HUES6 (cell line): ENCODE measurements around the gene AFAP1.

Experiments
- H3K27ac ChIP-seq: 2 replicates; pipeline ENCODE4 v1.7.0; 2013; ENCODE audit warnings: low read depth, mild to moderate bottlenecking, low read length, inconsistent platforms
- H3K27me3 ChIP-seq: 2 replicates; pipeline ENCODE4 v1.6.1; 2013; ENCODE audit warnings: low read length; ENCODE audit not compliant: control insufficient read depth, insufficient read depth
- H3K36me3 ChIP-seq: 2 replicates; pipeline ENCODE4 v1.6.1; 2013; ENCODE audit warnings: low read length; ENCODE audit not compliant: control insufficient read depth, insufficient read depth
- H3K4me1 ChIP-seq: 2 replicates; pipeline ENCODE4 v1.6.1; 2013; ENCODE audit warnings: low read length; ENCODE audit not compliant: control insufficient read depth, insufficient read depth
- H3K4me3 ChIP-seq: 2 replicates; pipeline ENCODE4 v1.5.1; 2013; ENCODE audit warnings: low read depth, low read length
- H3K9ac ChIP-seq: one replicate; pipeline ENCODE4 v1.6.1; 2013; ENCODE audit warnings: mild to moderate bottlenecking, low read length
- H3K9me3 ChIP-seq: 2 replicates; pipeline ENCODE4 v1.6.1; 2013; ENCODE audit warnings: low read depth, low read length; ENCODE audit not compliant: control insufficient read depth, insufficient read depth

AFAP1 gene

DNA sequence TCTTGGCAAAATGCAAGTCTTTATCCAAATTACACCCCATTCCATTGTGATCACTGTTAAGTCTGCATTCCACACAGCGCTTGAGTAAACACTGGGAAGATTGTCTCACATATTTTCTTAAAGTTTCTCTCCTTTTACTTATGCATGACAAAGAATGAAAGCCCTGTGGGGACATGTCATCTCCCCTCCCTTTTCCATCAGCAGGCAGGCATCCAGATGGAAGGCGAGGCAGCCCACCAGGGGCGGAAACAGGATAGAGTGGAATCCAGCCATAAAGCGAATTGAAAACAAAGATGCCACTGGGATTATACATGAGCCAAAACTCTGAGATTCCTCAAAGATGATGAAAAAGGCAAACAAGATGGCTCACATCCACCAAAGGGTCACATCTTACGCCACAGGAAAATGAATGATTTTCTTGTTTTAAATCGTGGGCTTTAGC is 78.2 kb downstream of the AFAP1 start:
- peak overlapping the region; percentile 30; the same call in 1 of the 2 replicates for H3K4me3 ChIP-seq
- no peaks in the 10 kb centered on the region for H3K9me3 ChIP-seq
- H3K27me3 ChIP-seq: no peaks in the 10 kb centered on the region
- H3K9ac ChIP-seq: peak overlapping the region; percentile 79
- peaks cover 8% of the 10 kb centered on the region; the same call in 1 of the 2 replicates for H3K36me3 ChIP-seq
- H3K27ac ChIP-seq: peak overlapping the region; percentile 92
- H3K4me1 ChIP-seq: peaks cover 41% of the 10 kb centered on the region

DNA sequence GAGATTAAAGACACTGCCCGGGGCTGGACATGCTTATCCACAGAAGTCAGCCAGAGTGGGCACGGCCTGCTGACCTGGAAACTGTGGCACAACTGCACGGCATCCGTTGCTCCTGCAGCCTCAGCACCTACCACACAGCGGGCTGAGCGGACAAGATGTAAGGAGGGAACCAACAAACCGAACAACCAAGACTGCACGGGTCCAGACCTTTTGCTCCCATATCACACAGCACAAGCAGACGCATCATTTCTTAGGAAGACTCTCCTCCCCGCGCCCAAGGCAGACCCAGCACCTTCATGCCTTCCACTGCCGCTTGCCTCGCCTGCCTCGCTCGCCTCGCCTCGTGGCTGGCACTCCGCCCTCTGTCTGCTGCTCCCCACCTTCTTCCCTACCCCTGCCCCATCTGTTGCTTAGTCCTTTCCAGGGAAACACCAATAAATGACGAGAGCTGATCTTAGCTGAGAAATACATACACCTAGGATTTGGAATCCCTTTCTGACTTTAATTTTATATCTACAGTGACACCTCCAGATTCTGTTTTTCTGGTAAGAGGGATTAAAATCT is 79.0 kb downstream of the AFAP1 start:
- Histone ChIP-seq H3K9ac (peak overlapping the region; percentile 79), H3K4me3 (no peak overlapping the region; the same call in 1 of the 2 replicates), H3K4me1 (peaks cover 43% of the 10 kb centered on the region), H3K9me3 (no peaks in the 10 kb centered on the region), H3K36me3 (peaks cover 11% of the 10 kb centered on the region; the same call in 1 of the 2 replicates), H3K27me3 (no peaks in the 10 kb centered on the region), H3K27ac (peak overlapping the region; percentile 92)

DNA sequence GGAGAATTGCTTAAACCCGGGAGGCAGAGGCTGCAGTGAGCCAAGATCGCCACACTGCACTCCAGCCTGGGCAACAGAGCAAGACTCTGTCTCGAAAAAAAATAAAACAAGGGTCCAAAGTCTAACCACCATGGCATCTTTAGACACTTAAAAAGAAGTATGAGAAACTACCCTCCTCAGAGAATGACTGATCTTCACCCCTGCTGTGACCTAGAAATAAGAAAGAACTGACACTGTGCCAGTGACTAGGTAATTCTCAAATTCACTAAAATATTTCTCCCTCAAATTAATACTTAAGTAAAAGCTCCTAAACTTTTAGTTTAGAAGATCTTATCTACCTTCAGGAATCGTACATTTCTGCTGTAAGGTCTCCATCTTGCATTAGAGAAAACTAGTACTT is 80.3 kb downstream of the AFAP1 start:
- no peak overlapping the region for H3K27ac ChIP-seq
- peaks cover 44% of the 10 kb centered on the region for H3K4me1 ChIP-seq
- no peaks in the 10 kb centered on the region for H3K27me3 ChIP-seq
- no peak overlapping the region for H3K9ac ChIP-seq
- no peaks in the 10 kb centered on the region for H3K9me3 ChIP-seq
- H3K36me3 ChIP-seq: peaks cover 24% of the 10 kb centered on the region
- H3K4me3 ChIP-seq: no peak overlapping the region

DNA sequence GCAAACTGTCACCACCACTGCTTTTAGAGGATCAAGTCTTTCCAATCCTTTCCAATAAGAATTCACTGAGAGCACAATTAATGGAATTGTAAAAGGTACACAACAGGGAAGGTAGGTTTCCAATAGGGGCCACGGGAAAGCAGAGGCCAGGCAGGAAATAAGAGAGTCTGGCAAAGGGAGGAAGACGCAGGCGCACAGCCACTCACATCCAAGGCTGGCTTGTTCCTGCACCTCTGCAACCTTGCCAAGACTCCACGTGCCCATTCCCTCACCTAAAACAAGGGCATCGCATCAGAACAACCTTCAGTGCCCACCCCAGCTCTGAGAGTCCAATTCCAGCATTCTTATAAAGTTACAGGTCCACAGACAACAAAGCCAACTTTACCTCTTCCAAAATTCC is 81.2 kb downstream of the AFAP1 start:
- Histone ChIP-seq H3K27me3 (no peaks in the 10 kb centered on the region), H3K9me3 (no peaks in the 10 kb centered on the region), H3K4me3 (no peak overlapping the region), H3K36me3 (peaks cover 32% of the 10 kb centered on the region), H3K4me1 (peaks cover 44% of the 10 kb centered on the region), H3K9ac (no peak overlapping the region), H3K27ac (no peak overlapping the region)

DNA sequence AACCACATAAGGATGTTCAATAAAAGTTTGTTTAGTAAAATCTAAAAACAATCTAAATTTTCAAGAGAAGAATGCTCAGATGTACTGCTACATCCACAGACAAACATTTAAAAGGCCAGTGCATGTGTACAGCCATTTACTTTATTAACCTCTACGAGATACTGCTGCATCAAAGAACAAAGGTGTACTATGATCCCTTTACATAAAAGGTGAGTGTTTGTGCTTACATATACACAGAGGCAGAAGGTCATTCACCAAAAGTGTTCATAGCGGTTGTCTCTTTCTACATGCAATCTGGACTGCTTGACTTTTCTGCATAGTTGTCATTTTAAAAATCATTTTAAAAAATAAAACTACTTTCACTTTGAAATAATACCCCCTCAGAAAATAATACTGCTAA is 81.7 kb downstream of the AFAP1 start:
- H3K36me3 ChIP-seq: peaks cover 37% of the 10 kb centered on the region
- no peaks in the 10 kb centered on the region for H3K9me3 ChIP-seq
- no peak overlapping the region for H3K4me3 ChIP-seq
- no peak overlapping the region for H3K9ac ChIP-seq
- no peak overlapping the region for H3K27ac ChIP-seq
- peaks cover 39% of the 10 kb centered on the region for H3K4me1 ChIP-seq
- no peaks in the 10 kb centered on the region for H3K27me3 ChIP-seq

DNA sequence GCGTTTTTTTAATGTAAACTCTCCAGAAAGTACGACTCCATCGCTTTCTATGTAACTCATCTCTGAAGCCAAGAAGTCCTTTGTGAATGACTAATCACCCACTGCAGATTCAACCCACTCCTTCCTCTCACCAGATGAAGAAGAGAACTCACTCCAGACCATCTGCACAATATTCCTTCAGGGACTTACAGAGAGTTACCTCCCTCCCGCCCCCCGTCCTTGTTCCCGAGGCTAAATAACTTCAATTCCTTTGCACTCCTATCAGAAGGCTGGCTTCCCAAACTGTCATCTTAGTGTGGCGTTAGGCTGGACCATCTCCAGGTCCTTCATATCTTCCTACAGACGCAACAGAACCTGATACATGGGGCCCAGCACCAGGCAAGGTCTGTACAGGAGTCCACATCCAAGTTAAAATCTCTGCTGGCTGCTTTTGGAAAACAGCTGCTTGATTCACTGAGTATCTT is 82.4 kb downstream of the AFAP1 start:
- Histone ChIP-seq H3K4me1 (peaks cover 32% of the 10 kb centered on the region), H3K9ac (no peak overlapping the region)

DNA sequence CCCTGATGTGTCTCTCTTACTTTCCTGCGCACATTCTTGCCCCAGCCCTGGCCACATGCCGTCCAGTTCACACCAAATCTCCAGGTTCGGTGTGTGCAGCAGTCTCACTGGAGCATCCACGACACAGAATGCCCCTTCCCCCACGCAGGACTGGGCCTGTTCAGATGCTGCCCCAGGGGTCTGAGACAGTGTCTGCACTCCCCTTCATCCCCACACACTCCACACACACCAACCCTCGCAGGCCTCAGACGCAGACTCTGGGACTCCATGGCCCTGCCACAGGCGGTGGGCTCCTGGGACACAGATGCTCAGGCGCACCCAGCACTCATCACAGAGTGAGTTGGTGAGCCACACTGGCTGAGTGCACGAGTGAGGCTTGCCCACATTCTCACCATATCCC is 83.9 kb downstream of the AFAP1 start:
- Histone ChIP-seq H3K9me3 (no peaks in the 10 kb centered on the region), H3K4me3 (no peak overlapping the region), H3K27me3 (no peaks in the 10 kb centered on the region), H3K9ac (no peak overlapping the region), H3K27ac (no peak overlapping the region), H3K4me1 (peaks cover 19% of the 10 kb centered on the region), H3K36me3 (peaks cover 50% of the 10 kb centered on the region)

More for the DNA sequence above, 82.4 kb downstream of the AFAP1 start:
- no peaks in the 10 kb centered on the region for H3K27me3 ChIP-seq
- H3K9me3 ChIP-seq: no peaks in the 10 kb centered on the region
- H3K36me3 ChIP-seq: peaks cover 42% of the 10 kb centered on the region
- H3K4me3 ChIP-seq: no peak overlapping the region
- no peak overlapping the region for H3K27ac ChIP-seq

DNA sequence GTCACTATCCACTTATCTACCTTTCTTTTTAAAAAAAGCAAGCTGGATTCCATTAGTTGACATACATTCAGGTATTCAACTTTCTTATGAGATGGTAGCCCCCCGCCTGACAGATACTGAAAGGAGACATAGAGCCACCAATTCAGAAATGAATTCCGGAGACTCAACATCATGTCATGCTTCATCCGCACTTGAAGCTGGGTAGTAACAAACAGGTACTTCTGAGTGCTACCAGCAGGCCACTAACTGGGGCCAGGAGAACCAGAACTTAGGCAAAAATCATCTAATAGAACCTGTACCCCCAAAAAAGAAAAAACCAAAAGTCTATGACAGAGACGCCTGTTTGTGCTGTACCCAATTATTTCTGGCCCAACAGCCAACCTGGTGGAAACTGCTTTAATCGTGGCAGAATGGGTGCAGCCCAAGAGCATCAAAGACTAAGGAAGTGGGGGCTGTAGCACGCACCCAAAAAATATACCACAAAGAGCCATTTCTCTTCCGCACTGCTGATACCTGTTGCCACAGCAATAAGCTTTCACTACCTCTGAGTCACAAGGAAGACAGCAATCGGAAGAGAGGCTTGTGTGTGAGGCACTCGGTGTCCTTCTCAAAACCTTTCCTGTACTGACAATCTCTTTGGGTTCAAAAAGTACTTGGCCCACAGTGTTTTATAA is 84.8 kb downstream of the AFAP1 start:
- Histone ChIP-seq H3K27ac (no peak overlapping the region), H3K9me3 (no peaks in the 10 kb centered on the region), H3K4me3 (no peak overlapping the region), H3K36me3 (peaks cover 53% of the 10 kb centered on the region), H3K4me1 (peaks cover 14% of the 10 kb centered on the region; the same call in 1 of the 2 replicates), H3K9ac (no peak overlapping the region), H3K27me3 (no peaks in the 10 kb centered on the region)

DNA sequence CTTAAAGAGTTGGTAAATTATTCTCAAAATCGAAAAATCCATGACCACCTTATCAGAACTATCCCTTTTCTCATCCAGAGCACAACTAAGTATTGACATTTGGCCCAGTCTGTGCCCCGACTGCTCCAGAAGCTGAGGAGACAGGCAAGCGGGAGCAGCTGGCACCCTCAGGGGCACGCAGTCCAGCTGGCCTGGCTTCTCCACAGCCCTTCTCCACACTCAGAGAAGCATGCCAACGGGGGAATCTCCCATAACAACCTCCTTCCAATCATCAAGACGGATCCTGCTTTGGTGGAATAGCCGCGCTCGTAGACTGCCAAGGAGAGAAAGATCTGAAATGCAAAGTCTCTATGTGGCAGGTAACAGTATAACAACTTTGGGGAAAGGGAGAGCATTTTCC is 85.4 kb downstream of the AFAP1 start:
- no peaks in the 10 kb centered on the region for H3K9me3 ChIP-seq

DNA sequence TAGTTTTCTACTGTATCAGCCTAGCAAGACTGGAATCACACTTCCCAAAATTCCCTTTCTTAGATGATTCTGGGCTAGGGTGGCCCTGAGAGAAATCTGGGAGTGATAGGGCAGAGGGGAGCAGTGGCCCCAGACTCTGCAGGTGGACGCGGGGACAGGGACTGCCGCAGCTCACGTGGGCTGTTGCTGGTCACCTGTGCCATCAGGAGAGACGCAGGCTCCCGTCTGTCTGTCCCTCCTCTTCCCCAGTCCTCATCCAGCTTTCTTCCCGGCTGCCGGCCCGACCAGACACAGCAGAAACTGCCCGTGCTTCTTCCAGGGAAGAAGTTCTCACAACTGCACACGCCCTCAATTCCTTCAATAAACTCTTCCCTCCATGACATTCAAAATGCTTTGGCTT is 86.4 kb downstream of the AFAP1 start:
- Histone ChIP-seq H3K4me3 (no peak overlapping the region), H3K27ac (no peak overlapping the region), H3K27me3 (no peaks in the 10 kb centered on the region), H3K9me3 (no peaks in the 10 kb centered on the region), H3K4me1 (peaks cover 7% of the 10 kb centered on the region; the same call in 1 of the 2 replicates), H3K9ac (no peak overlapping the region), H3K36me3 (peaks cover 64% of the 10 kb centered on the region)

More for the DNA sequence above, 85.4 kb downstream of the AFAP1 start:
- Histone ChIP-seq H3K4me3 (no peak overlapping the region), H3K27ac (no peak overlapping the region), H3K9ac (no peak overlapping the region), H3K4me1 (peaks cover 14% of the 10 kb centered on the region; the same call in 1 of the 2 replicates), H3K27me3 (no peaks in the 10 kb centered on the region), H3K36me3 (peaks cover 59% of the 10 kb centered on the region)

DNA sequence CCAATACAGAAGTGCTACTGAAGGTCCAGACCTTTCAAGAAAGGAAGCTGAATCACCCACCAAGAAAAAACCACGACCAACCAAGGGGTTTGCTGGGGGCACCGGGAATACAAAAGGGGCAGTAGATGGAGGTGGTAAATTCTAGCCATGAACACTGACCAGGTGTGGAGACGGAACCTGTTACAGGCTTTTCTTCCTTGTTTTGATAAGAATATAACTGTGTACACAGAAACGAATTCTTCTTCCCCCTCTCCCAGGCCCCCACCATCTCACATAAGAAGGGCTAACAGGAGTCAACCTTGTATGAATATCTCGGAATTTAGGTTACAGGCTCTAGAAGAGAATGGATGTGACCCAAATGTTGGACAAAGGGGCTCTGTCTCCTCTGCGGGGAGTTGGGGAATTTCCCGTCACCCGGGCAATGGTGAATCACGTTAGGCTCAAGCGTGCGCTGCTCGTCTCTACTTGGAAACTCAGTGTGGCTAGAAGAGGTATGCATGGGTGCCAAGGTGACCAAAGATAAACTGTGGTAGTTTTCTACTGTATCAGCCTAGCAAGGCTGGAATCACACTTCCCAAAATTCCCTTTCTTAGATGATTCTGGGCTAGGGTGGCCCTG is 87.0 kb downstream of the AFAP1 start:
- peaks cover 64% of the 10 kb centered on the region for H3K36me3 ChIP-seq
- H3K9me3 ChIP-seq: no peaks in the 10 kb centered on the region
- no peak overlapping the region for H3K9ac ChIP-seq
- H3K4me1 ChIP-seq: peaks cover 7% of the 10 kb centered on the region; the same call in 1 of the 2 replicates
- no peaks in the 10 kb centered on the region for H3K27me3 ChIP-seq
- no peak overlapping the region for H3K27ac ChIP-seq
- no peak overlapping the region for H3K4me3 ChIP-seq
